ENCODE results near the gene SRGAP2B.
"Not testable (repeated sequence)": the region's sequence is repeated elsewhere in the genome, so short reads cannot be mapped to it uniquely, and the experiment has no call there.

SRGAP2B gene

DNA sequence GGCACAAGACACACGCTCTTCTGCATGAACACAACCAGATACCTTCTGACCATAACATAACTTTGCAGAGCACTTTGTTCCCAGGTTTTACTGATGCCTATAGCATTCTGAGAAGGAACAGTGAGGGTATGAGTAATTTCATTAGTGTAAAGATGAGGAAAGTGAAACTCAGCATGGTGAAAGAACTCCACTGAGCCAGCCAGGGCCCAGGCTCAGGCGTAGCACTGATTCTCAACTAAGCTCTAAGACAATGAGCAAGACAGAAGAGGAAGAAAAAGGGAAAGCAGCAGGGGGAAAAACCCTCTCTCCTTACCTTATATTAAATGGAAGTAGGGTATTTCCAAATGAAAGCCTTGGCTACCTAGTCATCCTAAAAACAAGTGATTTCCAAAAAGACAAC, 155.1 kb downstream of the SRGAP2B start:
- not testable (repeated sequence) for DNase-seq

DNA sequence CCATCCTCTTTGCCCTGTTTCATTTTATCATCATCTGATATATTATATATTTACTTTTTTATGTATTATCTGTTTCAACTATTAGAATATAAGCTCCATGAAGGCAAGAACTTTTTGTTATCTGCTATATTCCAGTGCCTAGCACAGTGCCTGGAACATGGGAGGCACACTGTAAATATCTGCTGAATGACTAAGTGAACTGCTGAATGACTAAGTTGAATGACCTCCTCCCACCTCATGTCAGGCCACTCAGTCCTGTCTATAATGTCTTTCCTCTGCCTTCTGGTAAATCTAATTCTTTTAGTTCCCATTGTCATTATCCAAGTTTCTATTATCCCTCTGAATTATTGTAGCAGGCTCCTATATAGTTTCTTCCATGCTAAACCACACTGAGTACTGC, 156.5 kb downstream of the SRGAP2B start:
- DNase-seq, result not testable (repeated sequence)

DNA sequence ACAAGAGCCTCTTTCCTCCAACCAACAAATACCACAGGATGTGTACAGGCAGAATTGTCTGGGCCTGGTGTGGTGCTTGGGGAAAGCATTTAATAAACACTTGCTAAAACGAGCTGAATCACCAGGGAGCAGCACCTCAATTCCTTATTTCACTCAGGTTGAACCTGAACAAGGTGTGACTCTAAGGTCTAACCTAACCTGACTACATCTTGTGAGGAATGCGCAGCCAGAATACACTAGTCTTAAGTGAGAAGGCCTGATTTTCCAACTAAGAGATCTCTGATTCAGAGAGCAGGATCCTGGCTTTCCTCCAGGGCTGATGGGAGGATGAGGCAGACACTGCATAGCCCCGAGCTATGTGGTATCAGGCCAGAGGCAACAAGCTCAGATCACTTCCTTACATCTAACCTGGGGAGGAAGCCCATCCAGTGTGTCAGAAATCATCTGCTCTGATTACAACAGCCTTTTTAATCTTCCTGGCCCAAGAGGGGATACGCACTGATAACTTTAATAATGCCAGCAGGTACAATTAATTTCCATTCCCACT, 158.9 kb downstream of the SRGAP2B start:
- not testable (repeated sequence) for DNase-seq

DNA sequence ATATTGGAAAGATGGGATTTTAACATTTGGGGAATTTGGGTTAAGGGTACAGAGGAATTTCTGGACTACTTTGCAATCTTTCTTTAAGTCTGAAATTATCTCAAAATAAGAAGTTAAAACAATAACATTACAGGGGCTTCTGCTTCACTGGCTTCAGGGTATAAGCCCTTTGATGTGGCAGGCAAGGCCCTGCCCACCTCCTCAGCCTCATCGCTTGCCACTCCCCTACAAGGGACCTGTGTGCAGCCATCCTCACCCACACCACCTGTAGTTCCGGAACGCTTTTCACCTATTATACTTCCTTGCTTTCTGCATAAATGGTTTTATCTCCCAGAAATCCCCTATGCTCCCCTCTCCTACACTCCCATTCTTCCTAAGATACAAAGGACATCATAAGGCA, 159.8 kb downstream of the SRGAP2B start:
- not testable (repeated sequence) for DNase-seq

DNA sequence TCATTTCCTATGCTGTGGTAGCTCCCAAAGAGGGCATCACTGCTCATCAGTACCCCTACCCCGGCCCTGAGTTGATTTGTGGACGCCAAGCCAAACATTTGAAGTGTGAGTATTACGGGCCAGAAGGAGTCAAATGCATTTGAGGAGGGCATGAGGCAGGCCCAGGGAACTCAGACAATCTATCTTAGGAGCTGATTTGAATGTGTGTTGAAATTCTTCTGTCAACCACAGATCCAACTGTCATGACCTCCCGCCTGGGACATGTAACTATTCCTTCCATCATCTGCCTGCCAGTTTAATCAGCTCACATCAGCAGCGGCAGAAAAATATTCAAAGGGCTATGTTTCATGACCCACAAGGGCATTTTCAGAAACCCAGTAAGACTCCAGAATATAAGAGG, 162.1 kb downstream of the SRGAP2B start:
- not testable (repeated sequence) for DNase-seq

DNA sequence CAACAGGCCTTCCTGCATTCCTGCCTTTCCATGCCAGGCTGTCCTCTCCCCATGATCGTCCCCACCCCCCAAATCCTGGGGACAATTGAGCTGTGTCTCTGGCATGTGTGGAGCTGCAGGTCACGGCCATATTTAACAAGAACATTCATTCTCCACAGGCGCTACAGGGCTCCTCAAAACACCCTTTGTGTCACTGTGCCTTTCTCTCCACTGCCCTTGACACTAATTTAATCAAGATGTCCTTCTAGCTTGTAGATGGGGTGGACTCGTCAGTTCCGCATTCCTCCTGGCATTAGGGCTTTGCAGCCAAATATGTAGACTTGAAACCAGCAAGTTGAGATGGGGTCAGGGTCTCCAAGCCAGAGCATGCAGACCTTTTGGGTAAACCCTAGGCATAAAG, 163.0 kb downstream of the SRGAP2B start:
- not testable (repeated sequence) for DNase-seq

DNA sequence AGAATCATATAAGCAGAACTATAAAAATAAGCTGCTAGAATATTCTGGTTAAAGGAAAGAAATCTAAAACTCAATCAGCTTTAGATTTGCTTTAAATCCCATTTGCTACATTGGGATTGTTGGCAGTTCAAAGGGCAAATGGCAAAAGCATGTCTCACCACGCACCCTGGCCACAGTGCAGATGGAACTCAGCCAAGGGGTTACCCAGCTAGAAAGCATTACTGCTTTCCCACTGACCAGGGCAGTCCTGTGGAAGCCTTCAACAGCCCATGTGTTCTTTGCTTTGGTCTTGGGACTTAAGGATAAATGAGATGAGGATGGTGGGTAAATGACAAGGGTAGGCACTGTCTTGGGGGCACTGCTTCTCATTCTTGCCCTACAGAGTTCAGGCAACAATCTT, 163.6 kb downstream of the SRGAP2B start:
- DNase-seq, result not testable (repeated sequence)

DNA sequence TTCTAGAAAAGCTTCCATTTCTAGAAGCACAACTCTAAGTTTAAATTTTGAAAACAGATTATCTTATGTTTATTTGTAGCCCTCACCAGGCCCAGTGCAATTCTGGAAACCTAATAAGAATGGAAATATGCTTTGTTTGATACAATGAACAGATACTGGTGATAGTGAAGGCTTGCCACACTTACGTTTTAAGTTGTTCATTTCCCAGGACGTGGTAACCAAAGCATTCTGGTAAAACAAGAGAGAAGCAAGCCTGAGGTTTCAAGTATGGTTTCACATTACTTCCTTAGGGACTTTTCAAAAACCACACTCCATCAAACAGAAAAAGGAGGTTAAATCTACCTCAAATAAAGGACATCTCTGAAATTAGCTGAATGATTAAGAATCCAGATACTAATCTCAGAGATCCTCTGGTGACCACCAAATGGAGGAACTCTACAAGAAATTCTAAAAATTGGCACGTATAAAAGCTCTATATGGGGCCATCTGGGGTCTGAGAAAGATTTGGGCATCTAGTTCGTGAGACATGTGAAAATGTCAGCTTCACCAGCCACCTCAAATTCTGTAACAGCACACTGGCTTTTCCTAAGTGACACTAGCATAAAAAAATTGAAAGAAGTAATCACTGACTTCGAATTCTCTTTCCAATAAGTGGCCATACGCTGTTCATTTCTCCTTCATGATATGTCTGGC, 164.9 kb downstream of the SRGAP2B start:
- DNase-seq, result not testable (repeated sequence)

DNA sequence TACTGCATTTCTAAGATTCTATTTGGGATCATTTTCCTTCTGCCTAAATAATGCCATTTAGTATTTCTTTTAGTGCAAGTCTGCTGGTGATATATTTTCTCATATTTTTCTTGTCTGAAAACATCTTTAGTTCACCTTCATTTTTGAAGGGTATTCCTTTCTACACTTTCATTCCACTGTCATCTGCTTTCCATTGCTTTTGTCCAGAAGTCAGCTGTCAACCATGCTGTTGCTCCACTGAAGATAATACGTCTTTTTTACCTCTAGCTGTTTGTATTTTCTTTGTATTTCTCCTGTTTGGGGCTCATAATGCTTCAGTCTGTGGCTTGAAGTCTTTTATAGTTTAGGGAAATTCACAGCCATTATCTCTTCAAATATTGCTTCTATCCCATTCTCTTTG, 167.8 kb downstream of the SRGAP2B start:
- DNase-seq, result not testable (repeated sequence)

DNA sequence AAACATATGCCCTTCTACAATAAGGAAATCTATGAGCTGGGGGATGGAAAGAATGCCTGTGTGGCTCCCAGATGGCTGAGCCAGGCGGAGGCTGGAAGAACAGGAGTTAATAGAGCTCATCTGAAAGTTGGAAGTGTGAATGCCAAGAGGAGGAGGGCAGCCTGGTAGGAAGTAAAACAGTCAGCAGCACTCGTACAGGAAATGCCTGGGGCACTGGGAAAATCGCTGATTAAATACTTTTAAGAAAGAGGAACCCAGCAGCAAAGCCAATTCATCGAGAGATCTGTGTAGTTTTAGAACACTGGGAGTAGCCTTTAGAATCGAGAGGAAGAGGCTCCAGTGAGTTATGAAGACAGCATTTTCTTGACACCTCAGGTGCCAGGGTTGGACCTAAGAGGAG, 171.5 kb downstream of the SRGAP2B start:
- not testable (repeated sequence) for DNase-seq

DNA sequence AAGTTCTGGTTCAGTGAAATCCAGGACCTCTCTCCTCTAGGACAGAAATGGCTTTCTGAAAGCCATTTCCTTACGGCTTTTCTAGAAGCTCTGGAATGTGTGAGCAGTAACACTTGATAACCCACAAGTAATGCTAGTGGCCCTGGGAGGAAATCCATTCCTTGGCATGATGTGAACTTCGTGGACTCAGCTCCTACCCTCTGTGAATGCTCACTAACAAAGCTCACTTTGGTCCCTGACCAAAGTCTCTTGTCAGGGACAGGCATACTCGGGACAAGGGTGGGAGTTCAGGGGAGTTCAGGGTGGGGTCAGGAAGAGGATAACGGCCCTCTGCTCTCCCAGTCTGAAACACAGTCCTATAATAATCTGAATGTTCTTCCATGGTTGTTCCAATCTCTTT, 172.3 kb downstream of the SRGAP2B start:
- not testable (repeated sequence) for DNase-seq

DNA sequence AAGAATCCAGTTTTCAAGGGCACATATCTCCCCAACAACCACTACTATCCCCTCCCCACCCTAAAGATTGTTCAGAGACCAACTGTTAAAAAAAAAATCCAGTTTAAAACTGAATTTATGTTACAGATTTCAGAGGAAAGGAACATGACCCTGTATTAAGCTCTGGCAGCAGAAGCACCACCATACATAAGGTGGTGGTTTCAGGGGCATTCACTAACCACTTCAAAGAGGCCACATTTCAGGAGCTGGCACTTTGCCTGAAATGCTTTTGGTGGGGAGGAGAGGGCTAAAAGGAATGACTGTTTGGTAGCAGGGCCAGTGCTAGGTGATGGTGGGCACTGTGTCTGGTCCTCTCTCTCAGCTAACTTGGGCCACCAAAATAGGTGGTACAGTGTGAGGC, 176.0 kb downstream of the SRGAP2B start:
- DNase-seq, result not testable (repeated sequence)

DNA sequence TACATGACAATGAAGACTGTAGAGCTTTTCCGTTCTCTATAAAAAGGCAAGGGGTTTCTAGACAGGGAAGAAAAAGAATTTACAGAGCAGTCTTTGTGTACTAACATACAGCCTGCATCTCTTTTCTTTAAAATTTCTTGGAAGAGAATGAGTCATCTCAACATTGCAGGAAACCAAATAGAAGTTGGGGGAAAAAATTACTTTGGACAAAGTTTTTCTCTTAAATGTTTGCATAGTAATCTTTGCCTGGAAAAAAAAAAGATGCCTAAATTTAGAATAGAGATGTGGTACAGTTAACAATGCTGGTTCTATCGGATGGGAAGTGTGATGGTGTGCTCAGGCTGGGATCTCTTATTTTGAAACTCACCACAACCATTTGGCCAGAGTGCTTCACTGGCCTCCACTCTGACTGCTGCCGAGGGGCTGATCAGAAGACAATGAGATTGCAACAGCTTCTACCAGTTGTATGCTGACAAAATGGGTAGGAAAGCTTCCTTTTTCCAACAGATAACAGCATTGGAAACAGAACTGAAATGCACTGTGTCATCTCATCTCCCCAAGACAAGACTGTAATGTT, 177.0 kb downstream of the SRGAP2B start:
- DNase-seq, result not testable (repeated sequence)

DNA sequence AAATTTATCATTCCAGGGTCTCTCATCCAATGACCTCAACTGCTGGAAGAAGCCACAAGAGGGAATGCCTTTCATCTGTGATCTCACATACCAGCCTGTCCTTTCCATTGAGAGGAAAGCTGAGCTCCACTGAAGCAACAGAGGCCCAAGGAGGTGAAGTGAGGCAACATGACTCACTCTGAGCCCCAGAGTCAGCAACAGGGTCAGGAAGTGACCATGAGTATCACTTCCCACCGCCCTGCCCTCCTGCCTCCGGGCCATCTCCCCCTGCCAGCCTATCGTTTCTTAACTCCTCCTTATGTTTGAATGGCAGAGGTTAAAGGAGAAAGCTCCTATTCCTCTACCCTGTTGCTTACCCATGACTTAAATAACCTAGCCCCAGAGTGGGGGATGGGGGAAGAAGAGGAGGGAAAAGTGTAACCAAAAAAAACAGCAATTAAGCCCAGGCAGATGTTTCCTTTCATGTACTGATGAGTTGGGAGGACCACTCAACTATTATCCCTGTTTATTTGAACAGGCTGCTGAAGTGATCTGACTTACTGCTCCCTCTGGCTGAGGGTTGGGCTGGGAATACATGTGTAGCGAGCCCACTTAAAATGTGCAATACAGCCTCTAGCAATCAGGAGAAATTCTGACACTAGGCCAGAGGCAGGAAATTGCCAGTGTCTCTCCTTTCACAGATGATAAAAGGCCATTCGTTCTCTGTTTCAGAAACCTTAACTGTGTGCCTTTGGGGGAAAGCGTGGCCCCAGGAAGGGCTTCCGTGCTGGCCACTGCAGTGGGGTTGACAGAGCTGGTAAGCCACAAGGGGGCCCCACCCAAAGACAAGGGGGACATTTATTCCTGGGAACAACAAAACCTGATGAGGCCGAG, 177.7 kb downstream of the SRGAP2B start:
- not testable (repeated sequence) for DNase-seq

DNA sequence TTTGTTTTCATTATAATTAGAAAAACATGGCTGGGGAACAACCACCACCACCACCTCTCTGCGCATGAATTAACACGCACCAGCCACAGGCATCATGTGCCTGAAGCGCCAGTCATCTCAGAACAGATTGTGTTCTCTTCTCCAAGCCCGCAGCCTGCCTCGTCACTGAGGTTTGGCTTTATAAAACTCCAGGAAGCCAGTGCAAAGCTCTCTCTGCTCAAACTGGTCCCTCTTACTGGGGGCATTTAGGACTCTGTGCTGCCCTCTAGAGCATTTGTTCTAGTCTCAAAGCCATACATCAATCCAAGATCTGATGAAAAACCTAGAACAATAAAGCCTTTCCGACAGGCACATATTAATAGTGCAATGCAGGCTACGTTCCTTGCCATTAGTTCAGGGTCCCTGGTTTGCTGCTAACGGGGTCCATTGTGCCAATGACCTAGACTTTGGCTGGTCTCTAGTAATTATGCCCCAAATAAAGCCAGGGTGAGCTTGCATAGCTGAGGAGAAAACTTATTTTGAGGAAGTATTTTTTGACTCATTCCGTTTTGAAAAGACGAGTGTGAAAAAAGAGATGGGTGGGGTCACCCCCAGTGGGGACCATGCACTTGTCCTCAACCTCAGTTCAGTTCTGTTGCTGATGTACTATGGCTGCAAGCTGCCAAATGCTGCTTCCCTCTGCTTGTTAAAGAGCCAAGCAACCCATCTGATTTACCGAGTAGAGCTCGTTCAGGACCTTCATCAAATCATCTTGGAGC, 181.0 kb downstream of the SRGAP2B start:
- DNase-seq, result not testable (repeated sequence)

DNA sequence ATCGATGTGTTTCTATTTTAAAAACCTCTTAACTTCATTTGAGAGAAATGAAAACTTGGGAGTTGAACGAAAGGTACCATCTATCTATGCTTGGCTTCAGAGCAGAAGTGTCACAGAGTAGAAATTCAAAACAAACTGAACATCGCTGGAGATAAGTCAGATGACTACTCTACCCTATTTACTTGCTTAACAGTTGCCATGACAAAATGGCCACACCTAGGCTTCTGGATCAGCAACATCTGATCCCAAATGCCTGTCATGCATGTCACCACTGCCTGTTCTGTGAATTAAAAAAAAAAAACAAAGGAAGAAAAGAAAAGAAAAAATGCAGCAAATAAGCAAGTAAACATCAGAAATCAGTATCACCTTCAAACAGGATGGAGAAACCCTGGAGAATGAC, 181.7 kb downstream of the SRGAP2B start:
- not testable (repeated sequence) for DNase-seq

DNA sequence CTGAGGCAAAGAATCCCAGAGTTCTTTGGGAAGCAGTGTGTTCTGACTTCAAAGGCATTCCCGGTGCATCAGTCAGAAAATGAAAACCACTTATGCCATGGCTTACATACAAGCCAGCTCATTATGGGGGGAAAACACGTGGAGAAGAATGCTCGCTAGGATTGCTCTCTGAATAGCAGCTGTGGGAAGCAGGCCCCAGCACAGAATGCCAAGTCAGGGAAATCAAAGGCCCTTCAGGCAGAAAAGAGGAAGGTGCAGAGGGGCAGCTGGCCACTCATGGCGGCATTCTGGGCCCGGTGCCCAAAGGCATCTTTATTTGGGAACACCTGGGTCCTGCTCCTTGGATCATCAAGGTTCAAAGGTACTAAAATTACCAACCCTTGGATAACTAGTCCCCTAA, 184.4 kb downstream of the SRGAP2B start:
- DNase-seq, result not testable (repeated sequence)

DNA sequence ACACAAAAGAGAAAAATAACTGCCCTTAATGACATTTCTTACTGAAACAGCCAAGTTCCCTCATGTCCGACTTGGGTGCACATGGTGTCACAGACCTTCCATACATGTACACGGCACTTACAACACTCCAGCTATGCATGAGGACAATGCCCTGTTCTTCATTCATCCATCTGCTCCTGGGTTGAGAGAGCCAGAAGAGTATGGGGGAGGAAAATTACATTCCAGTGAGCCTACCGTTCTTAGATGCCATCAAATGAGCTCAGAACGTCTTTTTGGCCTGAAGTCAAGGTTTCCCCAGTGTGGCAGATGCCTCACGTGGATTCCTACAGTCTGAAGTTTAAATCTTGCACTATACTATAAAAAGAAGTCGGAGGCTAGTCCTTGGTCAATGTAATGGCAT, 194.3 kb downstream of the SRGAP2B start:
- not testable (repeated sequence) for DNase-seq

DNA sequence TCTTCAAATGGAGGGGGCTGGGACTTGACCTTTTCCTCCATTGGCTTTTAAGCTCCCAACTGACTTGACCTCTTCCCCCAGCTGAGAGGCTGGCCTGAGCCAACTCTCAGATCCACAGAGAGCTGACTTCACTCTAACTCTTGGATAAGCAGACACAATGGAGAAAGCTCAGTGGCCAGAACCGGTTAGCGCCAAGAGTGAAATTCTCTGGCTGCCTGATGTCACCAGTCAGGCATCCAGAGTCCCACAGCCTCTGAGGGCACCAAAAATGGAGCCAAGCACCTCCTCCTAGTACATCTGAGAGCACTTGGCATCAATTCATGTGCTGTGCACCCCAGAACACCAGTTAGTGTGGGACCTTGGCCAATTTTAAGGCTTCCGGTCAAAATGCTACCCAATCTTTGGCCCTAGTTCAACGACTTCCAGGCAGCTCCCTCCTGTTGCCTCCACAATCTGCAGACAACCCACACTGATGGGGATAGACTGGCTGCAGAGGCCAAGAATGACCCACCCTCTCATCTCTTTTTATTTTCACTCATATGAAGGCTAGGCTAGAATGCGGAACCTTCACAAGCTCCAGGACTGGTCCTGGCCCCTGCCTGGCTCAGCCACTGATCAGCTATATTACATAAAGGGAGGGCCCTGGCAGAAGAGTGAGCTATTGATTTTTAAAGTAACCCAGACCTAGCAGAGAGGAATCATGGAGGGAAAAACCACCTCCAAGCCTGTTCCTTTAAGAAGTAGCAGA, 200.5 kb downstream of the SRGAP2B start:
- DNase-seq, result not testable (repeated sequence)

DNA sequence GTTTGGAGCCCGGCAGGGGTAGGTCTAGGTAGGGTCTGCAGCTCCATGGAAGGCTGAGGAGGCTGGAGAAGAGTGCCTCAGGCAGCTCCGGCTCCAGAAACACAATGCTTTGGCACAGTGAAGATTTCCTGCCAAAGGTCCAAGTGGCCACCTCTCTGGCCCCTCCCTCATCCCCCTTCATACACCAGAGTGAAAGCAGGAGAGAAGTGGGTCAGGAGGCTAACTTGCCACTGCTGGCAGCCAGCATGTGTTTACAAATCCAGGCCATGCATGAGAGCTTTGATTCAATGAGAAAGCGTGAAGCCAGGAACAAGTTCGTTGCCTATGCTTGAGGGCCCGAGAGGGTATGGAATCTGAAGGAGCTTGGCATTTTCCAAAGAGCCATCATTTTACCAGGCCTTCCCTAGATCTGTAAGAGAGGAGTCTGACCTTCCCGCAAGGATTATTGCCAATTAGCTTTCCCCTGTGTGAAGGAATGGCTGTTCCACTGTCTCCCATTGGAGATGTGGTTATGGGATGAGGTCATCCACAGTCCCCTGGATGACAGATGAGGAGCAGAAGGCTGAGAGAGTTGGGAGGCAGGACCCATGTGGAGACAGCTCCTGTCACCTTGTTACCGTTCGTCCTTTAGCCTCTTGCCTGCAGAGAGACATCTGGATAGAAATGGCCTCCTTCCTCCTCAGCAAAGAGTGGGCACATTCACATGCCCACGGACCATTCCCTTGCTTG, 201.3 kb downstream of the SRGAP2B start:
- DNase-seq, result not testable (repeated sequence)

DNA sequence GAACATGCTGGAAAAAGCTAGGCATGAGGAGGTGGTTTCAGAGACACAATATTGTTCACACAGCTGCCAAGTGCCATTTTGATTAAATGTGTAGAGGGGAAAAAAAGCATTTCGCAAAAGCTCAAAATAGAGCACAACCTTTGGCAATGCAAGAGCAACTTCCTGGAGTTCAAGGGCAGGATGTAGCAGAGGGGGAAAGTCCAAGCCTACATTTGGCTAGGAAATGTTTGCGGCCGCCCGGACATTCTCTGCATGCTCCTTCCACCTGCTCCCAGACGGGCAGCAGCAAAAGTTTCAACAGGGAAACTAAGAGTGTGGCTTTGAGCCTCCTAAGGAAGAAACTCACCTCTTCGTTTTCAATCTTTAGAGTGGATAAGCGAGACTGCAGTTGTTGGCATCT, 202.1 kb downstream of the SRGAP2B start:
- DNase-seq, result not testable (repeated sequence)

Data from NCI-H82 (cell line).